ENCODE measurements around the gene KRTAP19-3.

GRCh38 chr21:30480145-30480544, 11.7 kb downstream of the KRTAP19-3 start, which contains the start of gene KRTAP19-1:
- TF ChIP-seq CENPX (CRISPR knock-in tag; IDR thresholded peaks at IDR 0.05), result no peak
- no peak for TF ChIP-seq YY1 (IDR thresholded peaks at IDR 0.05; ENCODE audit: insufficient read depth, insufficient replicate concordance, low read depth, low read length)
- TF ChIP-seq ZNF274 (CRISPR knock-in tag; IDR thresholded peaks at IDR 0.05), result no peak
- TF ChIP-seq ZXDC (CRISPR knock-in tag; IDR thresholded peaks at IDR 0.05), result no peak
- no peak for TF ChIP-seq U2AF1 (optimal IDR thresholded peaks at IDR 0.05; ENCODE audit: low read depth, low read length)
